OCI-LY1 (cell line): ENCODE measurements around the gene ZDHHC20.

ENCODE experiments used
- H2AFZ ChIP-seq: fragments of 200-600 bp; sonication (generic), shearing (Covaris generic); 2 replicates; pipeline ENCODE4 v1.6.0; 2014; ENCODE audit warnings: antibody characterized with exemption, mild to moderate bottlenecking, low read length
- H3F3A ChIP-seq: fragments of 200-600 bp; sonication (generic), shearing (Covaris generic); 2 replicates; pipeline ENCODE4 v1.6.0; 2014; ENCODE audit warnings: mild to moderate bottlenecking, antibody characterized with exemption, low read length, moderate library complexity; ENCODE audit not compliant: insufficient read depth
- H3K27ac ChIP-seq: fragments of 200-600 bp; sonication (generic); 2 replicates; pipeline ENCODE4 v1.5.1; 2014; ENCODE audit warnings: low read length, mixed run types, mild to moderate bottlenecking, low read depth; ENCODE audit not compliant: poor library complexity, severe bottlenecking
- H3K27me3 ChIP-seq: fragments of 200-600 bp; sonication (generic); 2 replicates; pipeline ENCODE4 v1.6.0; 2014; ENCODE audit warnings: antibody characterized with exemption, mild to moderate bottlenecking, low read length, moderate library complexity; ENCODE audit not compliant: insufficient read depth
- H3K36me3 ChIP-seq: fragments of 200-600 bp; sonication (generic); 2 replicates; pipeline ENCODE4 v1.6.1; 2014; ENCODE audit warnings: mild to moderate bottlenecking, antibody characterized with exemption, low read length, moderate library complexity, mixed read lengths; ENCODE audit not compliant: insufficient read depth
- H3K4me1 ChIP-seq: fragments of 200-600 bp; sonication (generic); 2 replicates; pipeline ENCODE4 v1.5.1; 2014; ENCODE audit warnings: mild to moderate bottlenecking, low read length, moderate library complexity; ENCODE audit not compliant: insufficient read depth, severe bottlenecking
- H3K4me2 ChIP-seq: fragments of 200-600 bp; sonication (generic), shearing (Covaris generic); 2 replicates; pipeline ENCODE4 v1.6.1; 2014; ENCODE audit warnings: low read length
- H3K4me3 ChIP-seq: fragments of 200-600 bp; sonication (generic); 2 replicates; pipeline ENCODE4 v1.5.1; 2014; ENCODE audit warnings: low read length, low read depth, mild to moderate bottlenecking, mixed read lengths; ENCODE audit not compliant: poor library complexity, severe bottlenecking
- H3K79me2 ChIP-seq: fragments of 200-600 bp; shearing (Covaris generic); 2 replicates; pipeline ENCODE4 v1.6.1; 2016; ENCODE audit warnings: mixed run types, low read length, mixed read lengths; ENCODE audit not compliant: insufficient read depth
- H3K9ac ChIP-seq: fragments of 200-600 bp; sonication (generic), shearing (Covaris generic); 2 replicates; pipeline ENCODE4 v1.6.1; 2014; ENCODE audit warnings: mild to moderate bottlenecking, low read length, mixed read lengths
- H3K9me2 ChIP-seq: fragments of 200-600 bp; sonication (generic), shearing (Covaris generic); 2 replicates; pipeline ENCODE4 v1.6.1; 2014; ENCODE audit warnings: low read depth, mild to moderate bottlenecking, low read length, mixed read lengths
- H3K9me3 ChIP-seq: fragments of 200-600 bp; shearing (Covaris generic); 2 replicates; pipeline ENCODE4 v1.6.1; 2014; ENCODE audit warnings: low read length, mixed read lengths
- H4K20me1 ChIP-seq: fragments of 200-600 bp; sonication (generic), shearing (Covaris generic); 2 replicates; pipeline ENCODE4 v1.6.0; 2016; ENCODE audit warnings: mild to moderate bottlenecking, low read length; ENCODE audit not compliant: insufficient read depth
- CTCF ChIP-seq: fragments of 200-600 bp; sonication (generic), shearing (Covaris generic); IDR thresholded peaks from 2 replicates; pipeline ENCODE4 v1.5.1; 2017; ENCODE audit warnings: mild to moderate bottlenecking, antibody characterized with exemption, low read length, moderate library complexity, mixed read lengths
- EZH2 ChIP-seq: fragments of 200-600 bp; sonication (generic), shearing (Covaris generic); IDR thresholded peaks from 2 replicates; pipeline ENCODE4 v1.8.0; 2017; ENCODE audit warnings: borderline replicate concordance, mixed run types, mild to moderate bottlenecking, antibody characterized with exemption, low read length, moderate library complexity, mixed read lengths

The ZDHHC20 gene

DNA sequence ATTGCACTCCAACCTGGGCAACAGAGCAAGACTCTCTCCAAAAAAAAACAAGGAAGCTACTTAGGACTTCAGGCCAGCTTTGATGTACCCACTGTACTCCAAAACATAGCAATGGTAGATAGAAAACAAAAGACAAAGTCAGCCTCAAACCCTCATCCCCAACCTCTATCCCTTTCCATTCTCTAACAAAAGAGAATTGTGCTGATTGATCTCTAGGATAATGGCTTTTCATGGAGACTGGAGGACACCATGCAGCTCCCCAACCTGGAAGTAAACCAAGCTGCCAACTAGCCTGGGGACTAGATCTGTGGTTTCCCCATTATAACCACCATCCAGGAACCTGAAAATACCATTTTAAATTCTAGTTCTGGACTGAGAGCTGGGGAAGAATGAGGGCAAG, 4.3 kb upstream of the ZDHHC20 start:
- no peak overlapping the region for H3K9ac ChIP-seq
- H3F3A ChIP-seq = no peaks in the 10 kb centered on the region
- 0 out of 2 replicates have a peak, but pooled peaks cover 3% of the 10 kb centered on the region for H3K27me3 ChIP-seq
- H3K4me2 ChIP-seq = no peak overlapping the region
- H3K36me3 ChIP-seq = no peaks in the 10 kb centered on the region; the same call in 1 of the 2 replicates
- no peaks in the 10 kb centered on the region for H3K9me2 ChIP-seq
- no peak overlapping the region for H3K4me3 ChIP-seq
- H2AFZ ChIP-seq = no peak overlapping the region
- H3K9me3 ChIP-seq = no peaks in the 10 kb centered on the region
- H3K79me2 ChIP-seq = peaks cover 3% of the 10 kb centered on the region
- peaks cover 6% of the 10 kb centered on the region for H3K4me1 ChIP-seq
- no peak for TF ChIP-seq EZH2
- TF ChIP-seq CTCF = no peak
- no peak overlapping the region for H3K27ac ChIP-seq
- H4K20me1 ChIP-seq = no peaks in the 10 kb centered on the region

DNA sequence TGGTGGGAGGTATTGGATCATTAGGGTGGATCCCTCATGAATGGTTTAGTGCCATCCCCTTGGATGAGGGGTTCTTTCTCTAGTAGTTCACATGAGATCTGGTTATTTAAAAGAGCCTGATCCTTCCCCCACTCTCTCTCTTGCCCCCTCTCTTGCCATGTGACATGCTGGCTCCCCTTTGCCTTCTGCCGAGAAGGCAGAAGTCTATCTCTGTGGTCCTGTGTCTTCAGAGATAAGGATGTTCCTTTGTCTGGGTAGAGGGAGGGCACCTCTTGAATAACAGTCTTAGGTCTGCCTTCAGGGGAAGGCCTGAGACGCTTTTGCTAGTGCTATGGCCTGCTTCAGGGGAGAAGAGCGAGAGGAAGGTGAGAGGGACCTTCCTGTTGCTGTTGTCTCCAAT, 2.0 kb upstream of the ZDHHC20 start:
- Histone ChIP-seq H3F3A (no peaks in the 10 kb centered on the region), H3K9ac (no peak overlapping the region), H3K9me2 (no peaks in the 10 kb centered on the region), H3K27me3 (no peaks in the 10 kb centered on the region), H3K4me3 (no peak overlapping the region), H3K79me2 (peaks cover 25% of the 10 kb centered on the region), H3K9me3 (no peaks in the 10 kb centered on the region), H3K27ac (no peak overlapping the region), H2AFZ (no peak overlapping the region), H3K36me3 (no peaks in the 10 kb centered on the region; the same call in 1 of the 2 replicates), H3K4me1 (peaks cover 23% of the 10 kb centered on the region), H4K20me1 (no peaks in the 10 kb centered on the region), H3K4me2 (no peak overlapping the region)
- no peak for TF ChIP-seq CTCF
- TF ChIP-seq EZH2 = no peak

DNA sequence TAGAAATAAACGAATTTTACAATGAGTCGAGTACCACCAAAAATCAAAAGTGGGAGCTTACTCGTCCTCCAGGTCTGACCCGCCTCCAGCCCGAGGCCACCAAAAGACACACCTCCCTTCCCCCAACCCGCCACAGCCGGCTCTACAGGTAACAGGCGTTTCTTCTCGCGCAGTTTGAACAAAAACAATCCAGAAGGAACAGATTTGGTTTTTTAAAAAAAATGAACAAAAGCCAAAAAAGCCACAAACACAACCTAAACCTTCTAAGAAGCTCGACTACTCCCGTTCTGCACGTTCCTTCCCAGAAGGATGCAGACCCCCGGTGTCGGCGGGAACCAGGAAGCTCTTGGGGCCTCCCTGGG, 671 bp downstream of the ZDHHC20 start:
- H3K27ac ChIP-seq = peak overlapping the region; percentile 66
- no peaks in the 10 kb centered on the region for H3F3A ChIP-seq
- H2AFZ ChIP-seq = no peak overlapping the region
- H3K9ac ChIP-seq = peak overlapping the region; percentile 91
- no peaks in the 10 kb centered on the region for H4K20me1 ChIP-seq
- peaks cover 1% of the 10 kb centered on the region; the same call in 1 of the 2 replicates for H3K9me3 ChIP-seq
- H3K36me3 ChIP-seq = no peaks in the 10 kb centered on the region; the same call in 1 of the 2 replicates
- peak overlapping the region; percentile 95 for H3K4me3 ChIP-seq
- H3K9me2 ChIP-seq = no peaks in the 10 kb centered on the region
- no peaks in the 10 kb centered on the region for H3K27me3 ChIP-seq
- H3K4me2 ChIP-seq = peak overlapping the region; percentile 92
- no peak for TF ChIP-seq EZH2
- TF ChIP-seq CTCF = no peak
- peaks cover 23% of the 10 kb centered on the region for H3K4me1 ChIP-seq
- peaks cover 51% of the 10 kb centered on the region for H3K79me2 ChIP-seq
